ENCODE measurements around the gene CETN3.

DNA sequence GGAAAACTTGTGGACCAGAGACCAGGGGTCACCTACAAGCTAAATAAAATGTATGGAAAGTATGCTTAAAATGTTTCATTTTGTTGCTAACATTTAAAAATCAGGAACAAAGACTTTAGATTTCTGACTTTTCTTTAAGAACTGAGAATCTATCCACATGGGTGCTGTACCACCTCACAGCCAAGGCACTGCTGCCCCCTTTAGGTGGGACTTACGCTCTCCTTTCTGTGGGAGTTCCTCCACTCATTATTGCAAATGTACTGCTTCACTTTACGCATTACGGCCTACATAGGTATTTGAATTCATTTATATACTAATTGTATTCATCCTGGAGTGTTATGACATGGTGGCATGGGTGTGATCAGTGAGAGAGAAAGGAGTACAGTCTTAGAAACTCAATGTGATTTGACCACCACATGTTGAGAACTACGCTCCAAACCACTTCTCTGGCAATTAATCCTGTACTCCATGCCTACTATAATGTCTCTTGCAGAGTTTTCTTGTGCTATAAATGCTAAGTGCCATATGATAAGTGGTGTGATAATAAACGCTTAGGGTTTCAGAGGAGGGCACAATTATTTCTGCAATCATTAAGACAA is 24.7 kb upstream of the CETN3 start:
- TF ChIP-seq TAF1 (IDR thresholded peaks at IDR 0.05; ENCODE audit: low read depth, low read length), result no peak
- no peak for TF ChIP-seq POLR2A (IDR thresholded peaks at IDR 0.05; ENCODE audit: low read depth, low read length)
